Panc1 (cell line): ENCODE data around the gene SUMO1.

ENCODE experiments used
- POLR2AphosphoS5 ChIP-seq: IDR thresholded peaks from 2 replicates; pipeline ENCODE4 v1.6.1; 2012; ENCODE audit warnings: mild to moderate bottlenecking, low read depth, low read length, moderate library complexity
- TF ChIP-seq, protein P1 (sequence below): fragments of 450-650 bp; IDR thresholded peaks from 2 replicates; pipeline ENCODE4 v1.5.1; 2017; ENCODE audit warnings: mild to moderate bottlenecking
- TF ChIP-seq, protein P2 (sequence below), 2 experiments: IDR thresholded peaks; 2 replicates each; pipeline ENCODE4 v1.6.1; 2011 to 2012; ENCODE audit warnings: low read depth in 2 of 2, control low read depth in 1 of 2, low read length in 1 of 2, mild to moderate bottlenecking in 1 of 2, moderate library complexity in 1 of 2; ENCODE audit not compliant: insufficient read depth in 1 of 2

DNA sequence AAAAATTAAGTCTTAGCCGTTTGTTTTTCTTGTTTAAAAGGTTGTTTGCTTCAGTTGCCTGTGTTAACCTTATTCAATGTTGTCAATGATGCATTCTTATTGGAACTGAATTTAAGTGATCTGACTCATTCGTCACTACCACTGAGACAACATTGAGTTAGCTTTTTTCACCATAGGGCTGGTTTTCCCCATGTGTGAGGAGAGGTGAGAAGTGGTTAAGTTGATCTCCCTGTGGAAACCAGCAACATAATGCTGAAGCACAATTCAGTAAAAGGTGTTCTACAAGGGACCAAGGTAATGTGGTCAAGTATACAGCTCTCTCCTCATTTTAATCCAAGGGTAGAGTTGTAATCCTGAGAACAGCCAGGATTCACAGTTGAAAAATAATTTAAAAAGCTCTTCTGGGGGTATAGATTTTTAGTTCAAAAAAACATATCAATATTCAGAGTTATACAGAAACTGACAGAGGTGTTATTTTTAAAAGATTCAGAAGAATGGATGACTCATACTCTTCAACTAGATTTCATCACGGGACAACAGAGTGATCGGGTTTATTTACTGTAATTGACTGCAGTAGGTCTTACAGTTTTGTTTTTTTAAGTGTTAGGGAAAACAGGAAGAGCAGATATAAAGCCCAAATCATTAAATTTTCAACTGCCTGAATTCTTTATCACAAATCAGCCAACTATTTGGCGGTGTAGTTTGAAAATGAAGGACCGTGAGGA, 39.8 kb upstream of the SUMO1 start:
- TF ChIP-seq, protein P1, sequence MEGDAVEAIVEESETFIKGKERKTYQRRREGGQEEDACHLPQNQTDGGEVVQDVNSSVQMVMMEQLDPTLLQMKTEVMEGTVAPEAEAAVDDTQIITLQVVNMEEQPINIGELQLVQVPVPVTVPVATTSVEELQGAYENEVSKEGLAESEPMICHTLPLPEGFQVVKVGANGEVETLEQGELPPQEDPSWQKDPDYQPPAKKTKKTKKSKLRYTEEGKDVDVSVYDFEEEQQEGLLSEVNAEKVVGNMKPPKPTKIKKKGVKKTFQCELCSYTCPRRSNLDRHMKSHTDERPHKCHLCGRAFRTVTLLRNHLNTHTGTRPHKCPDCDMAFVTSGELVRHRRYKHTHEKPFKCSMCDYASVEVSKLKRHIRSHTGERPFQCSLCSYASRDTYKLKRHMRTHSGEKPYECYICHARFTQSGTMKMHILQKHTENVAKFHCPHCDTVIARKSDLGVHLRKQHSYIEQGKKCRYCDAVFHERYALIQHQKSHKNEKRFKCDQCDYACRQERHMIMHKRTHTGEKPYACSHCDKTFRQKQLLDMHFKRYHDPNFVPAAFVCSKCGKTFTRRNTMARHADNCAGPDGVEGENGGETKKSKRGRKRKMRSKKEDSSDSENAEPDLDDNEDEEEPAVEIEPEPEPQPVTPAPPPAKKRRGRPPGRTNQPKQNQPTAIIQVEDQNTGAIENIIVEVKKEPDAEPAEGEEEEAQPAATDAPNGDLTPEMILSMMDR, result no peak
- TF ChIP-seq, protein P2, sequence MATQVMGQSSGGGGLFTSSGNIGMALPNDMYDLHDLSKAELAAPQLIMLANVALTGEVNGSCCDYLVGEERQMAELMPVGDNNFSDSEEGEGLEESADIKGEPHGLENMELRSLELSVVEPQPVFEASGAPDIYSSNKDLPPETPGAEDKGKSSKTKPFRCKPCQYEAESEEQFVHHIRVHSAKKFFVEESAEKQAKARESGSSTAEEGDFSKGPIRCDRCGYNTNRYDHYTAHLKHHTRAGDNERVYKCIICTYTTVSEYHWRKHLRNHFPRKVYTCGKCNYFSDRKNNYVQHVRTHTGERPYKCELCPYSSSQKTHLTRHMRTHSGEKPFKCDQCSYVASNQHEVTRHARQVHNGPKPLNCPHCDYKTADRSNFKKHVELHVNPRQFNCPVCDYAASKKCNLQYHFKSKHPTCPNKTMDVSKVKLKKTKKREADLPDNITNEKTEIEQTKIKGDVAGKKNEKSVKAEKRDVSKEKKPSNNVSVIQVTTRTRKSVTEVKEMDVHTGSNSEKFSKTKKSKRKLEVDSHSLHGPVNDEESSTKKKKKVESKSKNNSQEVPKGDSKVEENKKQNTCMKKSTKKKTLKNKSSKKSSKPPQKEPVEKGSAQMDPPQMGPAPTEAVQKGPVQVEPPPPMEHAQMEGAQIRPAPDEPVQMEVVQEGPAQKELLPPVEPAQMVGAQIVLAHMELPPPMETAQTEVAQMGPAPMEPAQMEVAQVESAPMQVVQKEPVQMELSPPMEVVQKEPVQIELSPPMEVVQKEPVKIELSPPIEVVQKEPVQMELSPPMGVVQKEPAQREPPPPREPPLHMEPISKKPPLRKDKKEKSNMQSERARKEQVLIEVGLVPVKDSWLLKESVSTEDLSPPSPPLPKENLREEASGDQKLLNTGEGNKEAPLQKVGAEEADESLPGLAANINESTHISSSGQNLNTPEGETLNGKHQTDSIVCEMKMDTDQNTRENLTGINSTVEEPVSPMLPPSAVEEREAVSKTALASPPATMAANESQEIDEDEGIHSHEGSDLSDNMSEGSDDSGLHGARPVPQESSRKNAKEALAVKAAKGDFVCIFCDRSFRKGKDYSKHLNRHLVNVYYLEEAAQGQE (IDR thresholded peaks at IDR 0.05; ENCODE audit: insufficient read depth in 1 of 2, low read depth in 2 of 2, low read length in 1 of 2), result no peak
- no peak for TF ChIP-seq POLR2AphosphoS5
